Heart left ventricle (tissue), 13 donors: ENCODE results near the gene SSBP2.

Source experiments
- POLR2A ChIP-seq, 2 donors: fragments of 450-650 bp; IDR thresholded peaks; one replicate each; pipeline ENCODE4 v1.6.1; 2017; ENCODE audit warnings: antibody characterized with exemption in 2 of 2, mild to moderate bottlenecking in 2 of 2, moderate library complexity in 2 of 2
- TF ChIP-seq, protein P1 (sequence below), 12 donors: fragments of 200-600 bp; sonication (generic) in 4 of 12; IDR thresholded peaks; one replicate each; pipeline versions ENCODE4 v1.5.0 to v1.8.0; 2018 to 2022; ENCODE audit warnings: antibody characterized with exemption in 12 of 12, mild to moderate bottlenecking in 5 of 12
- donor health status: ischemic (EF 13 %, LVEDD 7.1; RV severe dilation, severe dysfunction).
- donor health status: DM: no; HTN: yes; CAD: no.
- donor health status: DM: no; HTN: no; CAD: no.
- donor health status: ischemic (EF 25% LVEDD 6.9; RV normal size, moderate dysfunction).
- donor health status: ischemic (EF 25% LVEDD 5.7; RV mildly dilated, moderate dysfunction).
- donor health status: ischemic (EF 35%, LVEDD 5.7; RV mildly dilated, moderate dysfunction).
- donor health status: nonischemic (EF 11% LVEDD 7.7; RV severe dilation, severe dysfunction).
- donor health status: DM: yes; HTN: yes; CAD: no.
- donor health status: PGD.
- donor health status: ischemic (EF 29% LVEDD 5.4; RV normal size, mild dysfunction).
- donor health status: nonischemic (EF 23%, LVEDD 6.1; RV moderate dilation, normal function).

DNA sequence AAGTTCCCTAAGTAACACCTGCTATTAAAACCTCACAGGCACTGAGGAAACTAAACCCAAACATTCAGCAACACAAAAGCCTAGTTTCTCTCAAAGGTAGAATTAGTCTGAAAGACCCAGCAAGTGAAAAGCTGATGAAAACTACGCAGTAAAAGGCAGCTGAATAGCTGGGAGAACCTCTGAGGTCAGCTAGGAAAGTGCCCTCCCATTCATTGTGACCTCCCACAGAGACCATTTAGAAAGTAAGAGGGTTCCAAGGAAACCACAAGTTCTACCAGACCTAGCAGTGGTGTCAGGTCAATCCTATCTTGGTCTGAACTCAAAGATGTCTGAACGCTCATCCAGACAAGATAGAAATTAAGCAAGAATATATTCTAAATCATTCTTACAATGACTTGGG is 144.7 kb downstream of the SSBP2 start:
- TF ChIP-seq, protein P1, sequence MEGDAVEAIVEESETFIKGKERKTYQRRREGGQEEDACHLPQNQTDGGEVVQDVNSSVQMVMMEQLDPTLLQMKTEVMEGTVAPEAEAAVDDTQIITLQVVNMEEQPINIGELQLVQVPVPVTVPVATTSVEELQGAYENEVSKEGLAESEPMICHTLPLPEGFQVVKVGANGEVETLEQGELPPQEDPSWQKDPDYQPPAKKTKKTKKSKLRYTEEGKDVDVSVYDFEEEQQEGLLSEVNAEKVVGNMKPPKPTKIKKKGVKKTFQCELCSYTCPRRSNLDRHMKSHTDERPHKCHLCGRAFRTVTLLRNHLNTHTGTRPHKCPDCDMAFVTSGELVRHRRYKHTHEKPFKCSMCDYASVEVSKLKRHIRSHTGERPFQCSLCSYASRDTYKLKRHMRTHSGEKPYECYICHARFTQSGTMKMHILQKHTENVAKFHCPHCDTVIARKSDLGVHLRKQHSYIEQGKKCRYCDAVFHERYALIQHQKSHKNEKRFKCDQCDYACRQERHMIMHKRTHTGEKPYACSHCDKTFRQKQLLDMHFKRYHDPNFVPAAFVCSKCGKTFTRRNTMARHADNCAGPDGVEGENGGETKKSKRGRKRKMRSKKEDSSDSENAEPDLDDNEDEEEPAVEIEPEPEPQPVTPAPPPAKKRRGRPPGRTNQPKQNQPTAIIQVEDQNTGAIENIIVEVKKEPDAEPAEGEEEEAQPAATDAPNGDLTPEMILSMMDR (IDR thresholded peaks at IDR 0.05), result no peak
- TF ChIP-seq POLR2A (IDR thresholded peaks at IDR 0.05), result no peak
